Urothelium cell line (cell line): ENCODE data around the gene ACVR1B.
"Not testable (repeated sequence)": the region's sequence is repeated elsewhere in the genome, so short reads cannot be mapped to it uniquely, and the experiment has no call there.

Source experiments
- DNase-seq: peaks from one replicate; pipeline ENCODE4 v3.0.0; 2011; ENCODE audit warnings: low spot score, mixed read lengths
- FAIRE-seq: peaks from 2 replicates; lab custom pipeline; 2011; peaks lifted over from hg19 to GRCh38; lab: Jason Lieb, UNC

ACVR1B gene

GRCh38 chr12:51969643-51970042, 18.1 kb downstream of the ACVR1B start:
- DNase-seq (no peak), FAIRE-seq (no peak)

- no peak for FAIRE-seq
- DNase-seq: peak; percentile 30
Observed at GRCh38 chr12:51970904-51971646, 19.6 kb downstream of the ACVR1B start.

- DNase-seq (no peak), FAIRE-seq (no peak)
Observed at GRCh38 chr12:51971679-51972421, 20.4 kb downstream of the ACVR1B start.

- DNase-seq: no peak
- no peak for FAIRE-seq
Observed at GRCh38 chr12:51972422-51972812, 20.9 kb downstream of the ACVR1B start.

GRCh38 chr12:51972849-51973273, 21.4 kb downstream of the ACVR1B start:
- FAIRE-seq (no peak), DNase-seq (no peak)

GRCh38 chr12:51973560-51973959, 22.1 kb downstream of the ACVR1B start:
- DNase-seq (no peak), FAIRE-seq (no peak)

- FAIRE-seq (no peak), DNase-seq (no peak)
Observed at GRCh38 chr12:51974646-51975045, 23.1 kb downstream of the ACVR1B start.

- DNase-seq: no peak
- no peak for FAIRE-seq
Observed at GRCh38 chr12:51975196-51975595, 23.7 kb downstream of the ACVR1B start.

GRCh38 chr12:51976376-51977160, 25.1 kb downstream of the ACVR1B start:
- no peak for DNase-seq
- no peak for FAIRE-seq

- DNase-seq (no peak), FAIRE-seq (no peak)
Observed at GRCh38 chr12:51977320-51977753, 25.8 kb downstream of the ACVR1B start.

GRCh38 chr12:51979306-51979705, 27.8 kb downstream of the ACVR1B start:
- not testable (repeated sequence) for FAIRE-seq, DNase-seq

- DNase-seq (peak; percentile 87), FAIRE-seq (no peak)
Observed at GRCh38 chr12:51980051-51980808, 28.7 kb downstream of the ACVR1B start.

- FAIRE-seq (no peak), DNase-seq (no peak)
Observed at GRCh38 chr12:51980809-51981127, 29.3 kb downstream of the ACVR1B start.

- DNase-seq: no peak
Observed at GRCh38 chr12:51984657-51985056, 33.2 kb downstream of the ACVR1B start.

GRCh38 chr12:51985154-51985835, 33.8 kb downstream of the ACVR1B start:
- DNase-seq (no peak), FAIRE-seq (no peak)

More at GRCh38 chr12:51984657-51985056, 33.2 kb downstream of the ACVR1B start:
- FAIRE-seq: no peak

- DNase-seq (no peak), FAIRE-seq (no peak)
Observed at GRCh38 chr12:51986834-51987233, 35.3 kb downstream of the ACVR1B start.

GRCh38 chr12:51992246-51992645, 40.7 kb downstream of the ACVR1B start:
- no peak for FAIRE-seq

GRCh38 chr12:51994539-51994820, 43.0 kb downstream of the ACVR1B start:
- DNase-seq: no peak
- FAIRE-seq: no peak

More at GRCh38 chr12:51992246-51992645, 40.7 kb downstream of the ACVR1B start:
- no peak for DNase-seq

GRCh38 chr12:51994959-51995358, 43.5 kb downstream of the ACVR1B start:
- DNase-seq: no peak
- FAIRE-seq: no peak

- DNase-seq (no peak), FAIRE-seq (no peak)
Observed at GRCh38 chr12:51997136-51997535, 45.6 kb downstream of the ACVR1B start.
